Sciatic nerve (tissue), 2 donors: Measurements from ENCODE around the gene WNT9B. TPM values are rescaled to one million over a fixed set of nuclear protein-coding genes. Genes with fewer than 3 reads are reported as not detected.

Experiments
- ATAC-seq: fragments of 200-7000 bp; cut with Tn5 transposase; one replicate; pipeline ENCODE4 v1.9.1; 2020; ENCODE audit warnings: mild to moderate bottlenecking, moderate library complexity
- DNase-seq: peaks from one replicate; pipeline ENCODE4 v3.0.0-alpha.2; 2020; ENCODE audit warnings: low spot score
- intact Hi-C: fragments of 100-400 bp; cut with DNase I; formaldehyde crosslinking; loops from one replicate; pipeline ENCODE4 v1.14.2; 2022
- total RNA-seq: library from RNA; stranded (reverse); fragmentation: NEBNext Ultra II Directional; extraction: Animal tissue kit (Norgen Biotek cat#: 25700); gene quantifications from one replicate; pipeline ENCODE4 v1.2.1, GENCODE V29; 2021
- donor health status: DM: no; HTN: no; CAD: no.
- donor health status: DM: no; HTN: no; CAD: no.

WNT9B gene
- total RNA-seq, 1 donor from 2014 or later = not detected

- intact Hi-C loops = no loop called here
- DNase-seq (no peak), ATAC-seq (no peak)
Measured at GRCh38 chr17:46847204-46848191, 3.9 kb upstream of the WNT9B start.

GRCh38 chr17:46848534-46848933 is 2.8 kb upstream of the WNT9B start:
- no peak for ATAC-seq
- no peak for DNase-seq
- intact Hi-C loops = no loop called here

GRCh38 chr17:46850688-46851028 is 725 bp upstream of the WNT9B start:
- DNase-seq (no peak), ATAC-seq (no peak)
- intact Hi-C loops = no loop called here

GRCh38 chr17:46853896-46854444 is 2.6 kb downstream of the WNT9B start:
- intact Hi-C loops = no loop called here
- no peak for DNase-seq
- no peak for ATAC-seq

GRCh38 chr17:46854515-46854914 is 3.1 kb downstream of the WNT9B start:
- no peak for DNase-seq
- no peak for ATAC-seq
- intact Hi-C loops = no loop called here

- ATAC-seq = no peak
- DNase-seq = no peak
- intact Hi-C loops = no loop called here
Measured at GRCh38 chr17:46854948-46855347, 3.6 kb downstream of the WNT9B start.

GRCh38 chr17:46857600-46857999 is 6.2 kb downstream of the WNT9B start:
- intact Hi-C loops = no loop called here
- no peak for ATAC-seq
- DNase-seq = no peak

GRCh38 chr17:46859996-46860395 is 8.6 kb downstream of the WNT9B start:
- DNase-seq (no peak), ATAC-seq (no peak)
- intact Hi-C loops = no loop called here

GRCh38 chr17:46862949-46863348 is 11.6 kb downstream of the WNT9B start:
- intact Hi-C loops = no loop called here
- ATAC-seq (no peak), DNase-seq (no peak)

- intact Hi-C loops = no loop called here
- DNase-seq = no peak
- no peak for ATAC-seq
Measured at GRCh38 chr17:46863383-46864121, 12.2 kb downstream of the WNT9B start.

- intact Hi-C loops = no loop called here
- no peak for ATAC-seq
- DNase-seq = no peak
Measured at GRCh38 chr17:46865100-46865499, 13.7 kb downstream of the WNT9B start.

GRCh38 chr17:46866325-46866724 is 14.9 kb downstream of the WNT9B start:
- no peak for ATAC-seq
- intact Hi-C loops = no loop called here
- DNase-seq = no peak

- DNase-seq (no peak), ATAC-seq (no peak)
- intact Hi-C loops = no loop called here
Measured at GRCh38 chr17:46866747-46867146, 15.4 kb downstream of the WNT9B start.

- ATAC-seq (no peak), DNase-seq (no peak)
Measured at GRCh38 chr17:46868689-46869187, 17.4 kb downstream of the WNT9B start.

GRCh38 chr17:46869296-46869695 is 17.9 kb downstream of the WNT9B start:
- intact Hi-C loops = no loop called here
- no peak for ATAC-seq
- no peak for DNase-seq

More at GRCh38 chr17:46868689-46869187, 17.4 kb downstream of the WNT9B start:
- intact Hi-C loops = no loop called here

- intact Hi-C loops = no loop called here
- no peak for ATAC-seq
- no peak for DNase-seq
Measured at GRCh38 chr17:46869975-46870803, 18.8 kb downstream of the WNT9B start.

GRCh38 chr17:46872421-46872820 is 21.0 kb downstream of the WNT9B start:
- ATAC-seq = no peak
- intact Hi-C loops = no loop called here
- DNase-seq = no peak

GRCh38 chr17:46873941-46874645 is 22.7 kb downstream of the WNT9B start:
- intact Hi-C loops = no loop called here
- DNase-seq = no peak
- ATAC-seq = no peak
